ENCODE results near the gene ZNF277. TPM values are rescaled to one million over a fixed set of nuclear protein-coding genes. Genes with fewer than 3 reads are reported as not detected.

Gene ZNF277
- polyA plus RNA-seq, 2 of the 4 experiments (the other 2 are of a cell fraction) = 23.4 to 31.9 TPM

- TF ChIP-seq REST (IDR thresholded peaks at IDR 0.05) (no peak), JUNB (IDR thresholded peaks at IDR 0.05) (no peak)
Observed at GRCh38 chr7:112361154-112361553, 154.7 kb downstream of the ZNF277 start (continued).

DNA sequence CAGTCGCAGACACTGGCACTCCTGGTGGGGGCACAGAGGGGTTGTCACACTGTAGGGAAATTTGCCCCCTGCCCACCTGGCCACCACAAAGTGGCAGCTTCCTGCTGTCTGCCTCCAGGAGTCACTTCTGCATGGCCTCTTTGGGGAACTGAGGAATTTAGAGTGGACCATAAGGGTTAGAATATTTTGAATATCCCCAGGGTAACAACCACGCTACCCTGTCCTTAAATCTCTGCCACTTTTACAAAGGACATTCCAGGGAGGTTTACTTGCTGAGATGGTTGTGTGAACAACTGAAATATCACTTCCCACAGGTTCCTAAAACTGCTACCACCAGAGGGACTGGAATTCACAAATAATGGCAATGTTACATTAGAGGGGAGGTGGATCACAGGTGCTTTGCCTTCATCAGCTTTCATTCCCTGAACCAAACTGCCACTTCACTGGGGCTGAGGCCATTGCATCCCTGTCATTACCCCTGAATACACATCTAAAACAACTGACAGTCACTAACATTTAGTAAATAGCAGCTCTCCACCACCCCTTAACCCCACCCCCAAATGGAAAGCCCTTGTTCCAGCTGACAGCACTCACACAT, 155.7 kb downstream of the ZNF277 start:
- no peaks in the 10 kb centered on the region for H3K4me1 ChIP-seq
- H3K4me2 ChIP-seq = no peak overlapping the region
- ChIA-PET POLR2A (no interaction called here), CTCF (interaction anchor here (1.2 kb wide), 1 partner anchor 12 kb away, joined by 3 read pairs; no protein-coding TSS in a partner anchor)
- WGBS (ENCODE audit: missing lambda C conversion rate) = 93% methylated on average over 2 of the region's 2 CpGs
- no peak for DNase-seq (ENCODE audit: low read depth in 1 of 2, low spot score in 1 of 2)
- peak in 1 of 2 experiments; percentile 28; a peak in 1 of 6 replicates for ATAC-seq
- peaks cover 8% of the 10 kb centered on the region for H3K9me3 ChIP-seq
- no peak for FAIRE-seq
- H3K4me3 ChIP-seq = no peak overlapping the region
- H3K27ac ChIP-seq = no peak overlapping the region
- no peak for TF ChIP-seq RNF2 (IDR thresholded peaks at IDR 0.05; ENCODE audit: borderline replicate concordance, low read depth)
- no peak for TF ChIP-seq HDAC2 (IDR thresholded peaks at IDR 0.05)
- TF ChIP-seq MAZ (IDR thresholded peaks at IDR 0.05; ENCODE audit: borderline replicate concordance, low read depth, low read length) = no peak
- no peak for TF ChIP-seq HES2 (IDR thresholded peaks at IDR 0.05)
- no peak for TF ChIP-seq CEBPB (IDR thresholded peaks at IDR 0.05)
- TF ChIP-seq, protein P1, sequence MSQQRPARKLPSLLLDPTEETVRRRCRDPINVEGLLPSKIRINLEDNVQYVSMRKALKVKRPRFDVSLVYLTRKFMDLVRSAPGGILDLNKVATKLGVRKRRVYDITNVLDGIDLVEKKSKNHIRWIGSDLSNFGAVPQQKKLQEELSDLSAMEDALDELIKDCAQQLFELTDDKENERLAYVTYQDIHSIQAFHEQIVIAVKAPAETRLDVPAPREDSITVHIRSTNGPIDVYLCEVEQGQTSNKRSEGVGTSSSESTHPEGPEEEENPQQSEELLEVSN (IDR thresholded peaks at IDR 0.05; ENCODE audit: borderline replicate concordance, low read depth) = no peak
- TF ChIP-seq GATA3 (IDR thresholded peaks at IDR 0.05; ENCODE audit: borderline replicate concordance) = no peak
- no peak for TF ChIP-seq MAFK (IDR thresholded peaks at IDR 0.05; ENCODE audit: partially characterized antibody)
- TF ChIP-seq, protein P2, sequence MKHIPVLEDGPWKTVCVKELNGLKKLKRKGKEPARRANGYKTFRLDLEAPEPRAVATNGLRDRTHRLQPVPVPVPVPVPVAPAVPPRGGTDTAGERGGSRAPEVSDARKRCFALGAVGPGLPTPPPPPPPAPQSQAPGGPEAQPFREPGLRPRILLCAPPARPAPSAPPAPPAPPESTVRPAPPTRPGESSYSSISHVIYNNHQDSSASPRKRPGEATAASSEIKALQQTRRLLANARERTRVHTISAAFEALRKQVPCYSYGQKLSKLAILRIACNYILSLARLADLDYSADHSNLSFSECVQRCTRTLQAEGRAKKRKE (CRISPR knock-in tag; IDR thresholded peaks at IDR 0.05; ENCODE audit: low read depth) = no peak
- no peak for TF ChIP-seq CHD4 (IDR thresholded peaks at IDR 0.05; ENCODE audit: borderline replicate concordance)

DNA sequence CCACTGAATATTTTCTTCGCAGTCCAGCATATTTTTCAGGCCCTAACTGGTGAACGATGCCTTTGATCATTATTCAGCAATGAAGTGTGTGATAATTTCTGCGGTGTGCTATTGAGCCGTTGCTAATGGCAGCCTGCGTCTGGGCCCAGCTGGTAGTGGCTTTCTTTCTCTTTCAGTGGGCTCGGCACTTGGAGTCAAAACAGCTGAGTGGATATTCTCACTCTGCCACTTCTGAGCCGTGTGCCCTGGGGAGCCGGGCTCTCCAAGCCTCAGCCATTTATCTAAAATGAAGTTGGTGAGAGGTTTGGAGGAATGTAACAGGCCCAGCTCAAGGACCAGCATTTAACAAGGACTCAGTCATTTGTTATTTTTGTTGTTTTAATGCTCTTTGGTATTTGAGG, 156.2 kb downstream of the ZNF277 start:
- DNase-seq (ENCODE audit: low read depth in 1 of 2, low spot score in 1 of 2) = no peak
- no peaks in the 10 kb centered on the region for H3K4me1 ChIP-seq
- FAIRE-seq = no peak
- ATAC-seq = no peak
- WGBS (ENCODE audit: missing lambda C conversion rate) = 83% methylated on average over 8 of the region's 8 CpGs
- H3K27ac ChIP-seq = no peak overlapping the region
- H3K9me3 ChIP-seq = peaks cover 8% of the 10 kb centered on the region
- CTCF ChIA-PET = interaction anchor here (1.2 kb wide), 1 partner anchor 12 kb away, joined by 3 read pairs; no protein-coding TSS in a partner anchor
- no peak overlapping the region for H3K4me3 ChIP-seq
- no peak overlapping the region for H3K4me2 ChIP-seq
- POLR2A ChIA-PET = no interaction called here
- no peak for TF ChIP-seq TFCP2L1 (CRISPR knock-in tag; IDR thresholded peaks at IDR 0.05)
- TF ChIP-seq KDM1A (IDR thresholded peaks at IDR 0.05; ENCODE audit: low read depth) = no peak
- TF ChIP-seq NR3C1 (IDR thresholded peaks at IDR 0.05) = no peak
- no peak for TF ChIP-seq HOXB13 (CRISPR knock-in tag; IDR thresholded peaks at IDR 0.05; ENCODE audit: low read depth)
- no peak for TF ChIP-seq ZFP36 (IDR thresholded peaks at IDR 0.05; ENCODE audit: borderline replicate concordance, partially characterized antibody)
- no peak for TF ChIP-seq NPAS2 (CRISPR knock-in tag; IDR thresholded peaks at IDR 0.05; ENCODE audit: borderline replicate concordance)
- no peak for TF ChIP-seq HES2 (IDR thresholded peaks at IDR 0.05)
- no peak for TF ChIP-seq TP53 (CRISPR knock-in tag; IDR thresholded peaks at IDR 0.05)
- no peak for TF ChIP-seq JUNB (IDR thresholded peaks at IDR 0.05)
- TF ChIP-seq MYC (IDR thresholded peaks at IDR 0.05; ENCODE audit: borderline replicate concordance, low read length) = no peak
- TF ChIP-seq HOXA7 (CRISPR knock-in tag; IDR thresholded peaks at IDR 0.05) = no peak
- TF ChIP-seq BHLHE40 (IDR thresholded peaks at IDR 0.05; ENCODE audit: low read depth, low read length) = no peak
- TF ChIP-seq, protein P3, sequence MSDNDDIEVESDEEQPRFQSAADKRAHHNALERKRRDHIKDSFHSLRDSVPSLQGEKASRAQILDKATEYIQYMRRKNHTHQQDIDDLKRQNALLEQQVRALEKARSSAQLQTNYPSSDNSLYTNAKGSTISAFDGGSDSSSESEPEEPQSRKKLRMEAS (IDR thresholded peaks at IDR 0.05) = no peak
- TF ChIP-seq SREBF2 (IDR thresholded peaks at IDR 0.05) = no peak
- TF ChIP-seq PBX3 (IDR thresholded peaks at IDR 0.05) = no peak
